Aorta (tissue), 5 donors: ENCODE measurements around the gene PTTG1IP. TPM values are rescaled to one million over a fixed set of nuclear protein-coding genes. Genes with fewer than 3 reads are reported as not detected.

Experiments used
- ATAC-seq: fragments of 200-7000 bp; cut with Tn5 transposase; one replicate; pipeline ENCODE4 v1.9.1; 2022; ENCODE audit warnings: moderate library complexity; ENCODE audit not compliant: low FRiP score
- DNase-seq, 2 donors: peaks; one replicate each; pipeline ENCODE4 v3.0.0-alpha.2; 2020
- H3K27ac ChIP-seq, 2 donors: one replicate each; pipeline ENCODE4 v1.5.1; 2013; ENCODE audit warnings: low read length in 2 of 2, mild to moderate bottlenecking in 2 of 2, moderate library complexity in 2 of 2, control low read depth in 1 of 2, inconsistent platforms in 1 of 2, low read depth in 1 of 2
- H3K27me3 ChIP-seq, 2 donors: one replicate each; pipeline ENCODE4 v1.6.1; 2013; ENCODE audit warnings: control low read depth in 1 of 2, low read length in 1 of 2, mild to moderate bottlenecking in 1 of 2, moderate library complexity in 1 of 2; ENCODE audit not compliant: insufficient read depth in 2 of 2, control insufficient read depth in 1 of 2
- H3K36me3 ChIP-seq, 2 donors: one replicate each; pipeline ENCODE4 v1.6.1; 2013; ENCODE audit warnings: control low read depth in 1 of 2, low read length in 1 of 2, mild to moderate bottlenecking in 1 of 2; ENCODE audit not compliant: insufficient read depth in 2 of 2, control insufficient read depth in 1 of 2
- H3K4me1 ChIP-seq, 2 donors: one replicate each; pipeline ENCODE4 v1.6.1; 2013; ENCODE audit warnings: low read length in 2 of 2, control low read depth in 1 of 2, mild to moderate bottlenecking in 1 of 2, moderate library complexity in 1 of 2; ENCODE audit not compliant: insufficient read depth in 2 of 2, control insufficient read depth in 1 of 2
- H3K4me3 ChIP-seq, 2 donors: one replicate each; pipeline ENCODE4 v1.5.1; 2013; ENCODE audit warnings: low read length in 2 of 2, control low read depth in 1 of 2, mild to moderate bottlenecking in 1 of 2
- H3K9me3 ChIP-seq: one replicate; pipeline ENCODE4 v1.6.1; 2013; ENCODE audit warnings: mild to moderate bottlenecking, low read length; ENCODE audit not compliant: control insufficient read depth
- WGBS, 2 donors: extraction: QIAGEN DNeasy Blood & Tissue Kit; methylation state at CpG; one replicate each; pipeline ENCODE4 v1.1.7; 2013; 5-methylcytosine and 5-hydroxymethylcytosine counted together
- intact Hi-C, 2 donors: fragments of 100-400 bp; cut with DNase I; formaldehyde crosslinking; loops; one replicate each; pipeline versions ENCODE4 v1.14.2 to v1.15.0; 2022
- polyA plus RNA-seq, 2 donors: library from polyadenylated mRNA; stranded (reverse); fragments of 200-250 nt; gene quantifications; one replicate each; pipeline ENCODE4 v1.2.3, GENCODE V29; 2013
- total RNA-seq, 2 donors: library from RNA; stranded (reverse); fragmentation: NEBNext Ultra II Directional; extraction: Animal tissue kit (Norgen Biotek cat#: 25700); gene quantifications; one replicate each; pipeline ENCODE4 v1.2.1, GENCODE V29; 2021
- donor health status: healthy with polysubstance abuse.
- donor health status: Bipolar disorder and iron deficiency.
- donor health status: DM: no; HTN: no; CAD: no.
- donor health status: DM: no; HTN: no; CAD: no.
- donor health status: DM: yes; HTN: yes; CAD: no.

The PTTG1IP gene
- total and polyA plus RNA-seq, 4 donors: 103 to 271 (median 230) TPM

DNA sequence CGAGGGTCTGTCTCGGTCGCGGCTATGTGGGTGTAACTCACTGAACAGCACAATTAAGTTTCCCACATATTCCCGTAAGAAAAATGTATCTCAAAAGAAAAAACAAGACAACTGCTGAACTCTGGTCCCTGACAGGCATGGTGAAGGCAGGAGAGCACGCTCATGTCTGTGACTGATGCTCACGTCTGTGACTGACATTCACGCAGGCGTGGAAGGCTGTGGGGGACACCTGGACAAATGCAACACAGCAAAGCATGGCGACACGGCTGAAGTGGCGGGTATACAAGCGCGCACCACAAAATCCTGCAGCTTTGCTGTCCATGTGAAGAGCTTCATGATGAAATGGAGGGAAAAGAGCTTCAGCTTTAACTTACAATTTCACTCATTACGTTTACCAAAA is 6.0 kb downstream of the PTTG1IP start:
- no peaks in the 10 kb centered on the region for H3K36me3 ChIP-seq
- no peaks in the 10 kb centered on the region for H3K9me3 ChIP-seq
- WGBS, 2 donors: 84 to 87% methylated on average over 15 of the region's 15 CpGs
- no peak for ATAC-seq
- H3K4me1 ChIP-seq: peaks cover 0 to 4% of the 10 kb centered on the region in 2 donors
- H3K27me3 ChIP-seq: no peaks in the 10 kb centered on the region
- H3K27ac ChIP-seq: no peak overlapping the region
- intact Hi-C loops: loop anchor here in 1 of 2 donors (5.0 kb wide), 1 partner anchor 65 kb away; the partner anchor contains the start of gene UBE2G2
- DNase-seq: peak; percentile 21 to 74
- H3K4me3 ChIP-seq: no peak overlapping the region

DNA sequence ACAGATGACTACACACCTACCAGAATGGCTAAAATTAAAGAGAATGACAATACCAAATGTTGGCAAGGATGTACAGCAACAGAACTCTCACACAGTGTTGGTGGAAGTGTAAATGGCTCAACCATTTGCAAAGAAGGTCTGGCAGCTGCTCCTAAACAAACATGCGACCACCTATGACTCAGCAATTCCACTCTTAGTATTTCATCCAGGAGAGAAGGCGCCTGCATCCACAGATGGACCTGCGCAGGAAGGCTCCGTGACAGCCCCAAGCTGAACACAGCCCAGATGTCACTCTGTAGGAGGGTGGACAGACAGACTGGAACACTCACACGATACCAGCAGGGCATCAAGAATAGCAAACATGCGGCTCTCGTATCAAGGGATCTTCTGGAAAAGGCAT is 6.7 kb downstream of the PTTG1IP start:
- no peak overlapping the region for H3K27ac ChIP-seq
- H3K9me3 ChIP-seq: no peaks in the 10 kb centered on the region
- ATAC-seq: no peak
- H3K4me3 ChIP-seq: no peak overlapping the region
- WGBS, 2 donors: 52 to 57% methylated on average over 7 of the region's 7 CpGs
- intact Hi-C loops: loop anchor here in 1 of 2 donors (5.0 kb wide), 1 partner anchor 64 kb away; the partner anchor contains the start of gene UBE2G2
- DNase-seq: peak; percentile 31 to 37
- no peaks in the 10 kb centered on the region for H3K27me3 ChIP-seq
- peaks cover 0 to 4% of the 10 kb centered on the region in 2 donors for H3K4me1 ChIP-seq
- no peaks in the 10 kb centered on the region for H3K36me3 ChIP-seq

DNA sequence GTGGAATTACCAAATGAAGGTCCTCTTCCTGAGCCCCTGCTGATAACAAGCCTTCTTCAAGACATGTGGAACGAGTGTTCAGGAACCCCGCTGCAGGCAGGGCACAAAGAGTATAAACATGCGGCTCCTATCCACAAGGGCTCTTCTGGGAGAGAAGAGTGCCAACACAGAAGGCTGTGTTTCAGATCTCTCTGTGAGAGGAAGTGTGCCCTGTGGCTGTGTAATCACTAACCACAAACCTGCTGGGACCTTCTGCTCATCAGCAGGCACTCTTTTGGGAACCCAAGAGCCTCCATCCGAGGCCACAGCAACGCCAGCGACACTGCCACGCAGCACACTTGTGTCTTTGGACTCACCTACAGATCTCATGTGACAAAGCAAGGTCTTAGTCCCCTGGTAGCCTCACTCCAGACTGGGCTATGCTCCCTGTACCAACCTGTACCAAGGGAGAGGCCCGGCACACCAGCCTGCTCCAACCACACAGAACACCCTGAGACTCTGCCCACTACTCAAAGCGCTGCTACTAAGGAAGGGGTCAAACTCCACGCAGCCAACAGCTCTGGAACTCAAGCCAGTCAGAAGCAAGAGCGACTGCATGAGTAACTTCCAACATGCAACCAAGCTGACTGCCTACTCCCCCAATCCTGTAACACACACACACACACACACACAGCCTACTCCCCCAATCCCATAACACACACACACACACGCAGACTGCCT is 7.8 kb downstream of the PTTG1IP start:
- peak; percentile 50 to 65 for DNase-seq
- WGBS, 2 donors: 70 to 71% methylated on average over 12 of the region's 12 CpGs
- Histone ChIP-seq H3K9me3 (no peaks in the 10 kb centered on the region), H3K27ac (no peak overlapping the region), H3K4me1 (peaks cover 0 to 2% of the 10 kb centered on the region in 2 donors), H3K4me3 (no peak overlapping the region), H3K27me3 (no peaks in the 10 kb centered on the region), H3K36me3 (no peaks in the 10 kb centered on the region)
- intact Hi-C loops: loop anchor here in 1 of 2 donors (5.0 kb wide), 1 partner anchor 63 kb away; the partner anchor contains the start of gene UBE2G2
- ATAC-seq: no peak

DNA sequence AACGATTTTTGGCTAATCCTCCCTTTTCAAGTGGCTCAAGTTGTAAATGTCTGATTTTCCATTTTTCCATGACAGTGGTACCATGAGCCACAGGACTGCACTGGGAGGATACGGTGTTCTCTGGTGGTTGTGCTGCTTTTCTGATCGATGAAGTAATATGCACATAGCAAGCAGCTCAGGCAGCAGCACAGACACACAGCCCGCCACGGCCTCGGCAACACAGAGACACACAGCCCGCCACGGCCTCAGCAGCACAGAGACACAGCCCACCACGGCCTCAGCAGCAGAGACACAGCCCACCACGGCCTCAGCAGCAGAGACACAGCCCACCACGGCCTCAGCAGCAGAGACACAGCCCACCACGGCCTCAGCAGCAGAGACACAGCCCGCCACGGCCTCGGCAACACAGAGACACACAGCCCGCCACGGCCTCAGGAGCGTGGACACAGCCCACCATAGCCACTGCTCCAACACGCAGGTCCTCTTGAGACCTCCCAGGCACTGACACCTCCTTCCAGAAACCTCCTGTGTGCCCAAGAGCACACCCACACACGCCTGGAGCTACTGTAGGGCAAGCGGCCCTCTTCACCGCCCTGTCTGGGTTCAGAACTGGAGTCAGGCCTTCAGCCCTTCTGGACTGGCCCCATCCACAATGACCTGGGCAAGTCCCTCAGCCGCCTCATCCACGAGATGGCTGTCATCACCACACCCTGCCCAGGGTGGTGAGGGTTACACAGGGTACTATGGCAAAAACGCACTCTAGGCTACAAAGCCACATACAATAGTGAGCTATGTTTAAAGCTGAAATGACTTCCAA is 10.4 kb downstream of the PTTG1IP start:
- H3K4me1 ChIP-seq: no peaks in the 10 kb centered on the region
- peaks cover 4 to 6% of the 10 kb centered on the region in 2 donors for H3K36me3 ChIP-seq
- WGBS, 2 donors: 81 to 87% methylated on average over 24 to 25 of the region's 25 CpGs
- ATAC-seq (no peak), DNase-seq (peak in 1 of 2 donors; percentile 50)
- no peak overlapping the region for H3K4me3 ChIP-seq
- H3K9me3 ChIP-seq: no peaks in the 10 kb centered on the region
- no peaks in the 10 kb centered on the region for H3K27me3 ChIP-seq
- intact Hi-C loops: no loop called here
- no peak overlapping the region for H3K27ac ChIP-seq

DNA sequence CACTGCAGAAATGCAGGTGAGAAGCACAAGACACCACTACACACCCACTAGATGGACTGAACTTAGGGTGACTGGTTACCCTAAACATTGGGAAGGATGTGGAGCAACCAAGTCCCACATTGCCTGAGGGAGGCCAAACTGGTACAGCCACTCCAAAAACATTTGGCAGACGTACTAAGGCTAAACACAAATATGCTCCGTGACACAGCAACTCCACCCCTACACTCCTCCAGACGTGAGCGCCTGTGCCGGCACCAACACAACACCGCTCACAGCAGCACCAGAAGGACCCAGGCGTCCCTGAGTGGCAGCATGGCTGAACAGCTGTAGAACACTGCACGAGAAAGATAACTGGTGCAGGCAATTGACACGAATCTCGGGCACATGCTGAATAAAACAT is 14.7 kb downstream of the PTTG1IP start:
- 60 to 65% methylated on average over 10 of the region's 10 CpGs for WGBS, 2 donors
- H3K27ac ChIP-seq: no peak overlapping the region
- H3K36me3 ChIP-seq: peaks cover 8 to 13% of the 10 kb centered on the region in 2 donors
- H3K9me3 ChIP-seq: no peaks in the 10 kb centered on the region
- H3K4me3 ChIP-seq: no peak overlapping the region
- ATAC-seq (no peak), DNase-seq (peak; percentile 23 to 41)
- intact Hi-C loops: no loop called here
- no peaks in the 10 kb centered on the region for H3K4me1 ChIP-seq
- H3K27me3 ChIP-seq: no peaks in the 10 kb centered on the region

DNA sequence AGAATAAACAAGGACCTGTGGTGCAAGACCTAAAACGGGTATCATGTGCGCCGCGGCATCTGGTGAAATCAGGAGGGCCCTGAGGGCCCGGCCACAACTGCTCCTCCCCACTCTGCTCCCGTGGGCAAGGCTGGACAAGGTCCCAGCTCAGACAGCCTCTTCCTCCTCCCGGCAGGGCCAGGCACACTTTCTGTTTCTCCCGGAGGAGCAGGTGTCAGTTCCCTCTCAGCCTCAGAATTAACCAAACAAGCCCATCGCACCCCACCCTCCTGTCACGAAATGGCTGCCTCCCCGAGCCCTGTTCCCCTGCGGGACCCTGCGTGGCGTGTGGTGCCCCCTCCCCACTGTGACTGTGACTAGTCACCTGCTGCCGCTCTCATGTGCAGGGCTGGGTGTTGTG is 15.2 kb downstream of the PTTG1IP start:
- Histone ChIP-seq H3K27me3 (no peaks in the 10 kb centered on the region), H3K9me3 (no peaks in the 10 kb centered on the region), H3K27ac (no peak overlapping the region), H3K4me3 (no peak overlapping the region), H3K36me3 (peaks cover 8 to 13% of the 10 kb centered on the region in 2 donors), H3K4me1 (no peaks in the 10 kb centered on the region)
- 75 to 78% methylated on average over 15 of the region's 15 CpGs for WGBS, 2 donors
- DNase-seq (peak; percentile 42), ATAC-seq (no peak)
- intact Hi-C loops: no loop called here

DNA sequence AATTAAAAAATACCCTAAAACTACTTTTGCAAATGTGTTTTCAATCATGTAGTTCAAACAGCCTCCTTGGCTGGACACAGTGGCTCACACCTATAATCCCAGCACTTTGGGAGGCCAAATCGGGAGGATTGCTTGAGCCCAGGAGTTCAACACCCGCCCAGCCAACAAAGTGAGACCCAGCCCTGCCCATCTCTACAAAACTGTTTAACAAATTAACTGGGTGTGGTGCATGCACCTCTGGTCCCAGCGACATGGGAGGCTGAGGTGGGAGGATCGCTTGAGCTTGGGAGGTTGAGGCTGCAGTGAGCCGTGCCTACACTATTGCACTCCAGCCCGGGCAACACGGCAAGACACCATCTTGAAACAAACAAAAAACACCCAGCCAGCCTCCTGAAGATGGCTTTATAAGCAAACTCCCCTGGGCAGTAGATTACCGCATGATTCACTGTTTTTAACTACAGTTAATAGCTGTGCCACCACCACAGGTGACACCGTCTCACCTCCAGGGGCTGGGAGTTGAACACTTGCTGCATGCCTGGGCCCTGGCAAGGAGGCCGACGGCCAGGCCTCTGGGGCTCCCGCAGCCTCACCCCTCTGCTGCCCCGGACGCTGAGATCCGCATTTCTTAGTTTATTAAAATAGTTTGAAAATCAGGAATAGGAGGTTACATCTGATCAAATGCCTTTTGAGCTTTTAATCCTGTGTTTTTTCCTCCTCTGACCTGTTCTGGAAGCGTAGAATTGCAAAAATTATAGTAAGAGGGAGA is 16.2 kb downstream of the PTTG1IP start:
- 86 to 88% methylated on average over 16 of the region's 16 CpGs for WGBS, 2 donors
- peaks cover 12 to 13% of the 10 kb centered on the region in 2 donors for H3K36me3 ChIP-seq

DNA sequence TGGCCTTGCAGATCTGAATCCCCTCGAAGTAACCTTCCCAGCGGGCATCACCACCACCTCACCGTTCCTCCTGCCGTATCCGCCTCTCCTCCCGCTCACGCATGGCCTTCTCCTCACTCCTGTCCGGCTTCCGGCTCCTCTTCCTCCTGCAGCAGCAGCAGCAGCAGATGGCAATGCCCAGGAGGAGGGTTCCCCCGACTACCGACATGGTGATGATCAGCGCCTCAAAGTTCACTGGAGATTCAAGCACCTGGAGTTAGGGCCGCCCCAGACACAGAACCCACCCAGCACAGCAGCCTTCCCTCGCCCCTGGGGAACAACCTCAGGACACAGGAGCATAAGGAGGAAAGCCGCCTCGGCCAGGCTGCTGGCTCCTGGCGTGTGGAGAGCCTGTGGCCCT is 17.4 kb downstream of the PTTG1IP start:
- DNase-seq (peak; percentile 38 to 59), ATAC-seq (no peak)
- Histone ChIP-seq H3K4me3 (no peak overlapping the region), H3K27ac (no peak overlapping the region), H3K36me3 (peaks cover 12 to 15% of the 10 kb centered on the region in 2 donors), H3K9me3 (no peaks in the 10 kb centered on the region), H3K4me1 (no peaks in the 10 kb centered on the region), H3K27me3 (no peaks in the 10 kb centered on the region)
- intact Hi-C loops: no loop called here
- 89 to 90% methylated on average over 17 of the region's 17 CpGs for WGBS, 2 donors

More for the DNA sequence above, 16.2 kb downstream of the PTTG1IP start:
- Histone ChIP-seq H3K4me1 (no peaks in the 10 kb centered on the region), H3K27ac (no peak overlapping the region), H3K9me3 (no peaks in the 10 kb centered on the region), H3K27me3 (no peaks in the 10 kb centered on the region), H3K4me3 (no peak overlapping the region)
- no peak for ATAC-seq
- intact Hi-C loops: no loop called here
- DNase-seq: peak in 1 of 2 donors; percentile 32
